Liver (tissue), 3 donors: Measurements from ENCODE around the gene PIGM.

Experiments used
- EGR1 ChIP-seq, 2 donors: IDR thresholded peaks; 2 replicates each; pipeline ENCODE4 v1.6.1; 2016 to 2018; ENCODE audit warnings: antibody characterized with exemption in 2 of 2, low read depth in 2 of 2
- FOXA1 ChIP-seq: IDR thresholded peaks from 2 replicates; pipeline ENCODE4 v1.6.1; 2016; ENCODE audit warnings: antibody characterized with exemption
- GABPA ChIP-seq, 2 donors: IDR thresholded peaks in 1 of 2; conservative IDR thresholded peaks in 1 of 2; 2 replicates each; pipeline ENCODE4 v1.6.1; 2016; ENCODE audit warnings: antibody characterized with exemption in 2 of 2, mild to moderate bottlenecking in 1 of 2, moderate library complexity in 1 of 2
- JUND ChIP-seq, 2 donors: IDR thresholded peaks; 2 replicates each; pipeline ENCODE4 v1.6.1; 2016; ENCODE audit warnings: antibody characterized with exemption in 2 of 2
- MAX ChIP-seq: IDR thresholded peaks from 2 replicates; pipeline ENCODE4 v1.6.1; 2016; ENCODE audit warnings: antibody characterized with exemption
- RXRA ChIP-seq, 2 donors: IDR thresholded peaks; 2 replicates each; pipeline ENCODE4 v1.6.1; 2017 to 2018; ENCODE audit warnings: antibody characterized with exemption in 2 of 2, mild to moderate bottlenecking in 1 of 2
- SP1 ChIP-seq: IDR thresholded peaks from 2 replicates; pipeline ENCODE4 v1.6.1; 2018; ENCODE audit warnings: antibody characterized with exemption, mild to moderate bottlenecking
- TAF1 ChIP-seq: conservative IDR thresholded peaks from 2 replicates; pipeline ENCODE4 v1.6.1; 2016; ENCODE audit warnings: antibody characterized with exemption, mild to moderate bottlenecking
- YY1 ChIP-seq: IDR thresholded peaks from 2 replicates; pipeline ENCODE4 v1.6.1; 2016; ENCODE audit warnings: antibody characterized with exemption, mild to moderate bottlenecking
- TF ChIP-seq, protein P1 (sequence below): fragments of 150-350 bp; IDR thresholded peaks from 2 replicates; pipeline ENCODE4 v1.5.1; 2017; ENCODE audit warnings: improper control_type of control experiment, low read depth, low read length; ENCODE audit not compliant: missing input control
- TF ChIP-seq, protein P2 (sequence below): IDR thresholded peaks from 2 replicates; pipeline ENCODE4 v1.6.1; 2016; ENCODE audit warnings: antibody characterized with exemption, mild to moderate bottlenecking
- donor health status: healthy.
- donor health status: healthy.

- TF ChIP-seq TAF1 (no peak), YY1 (no peak), SP1 (no peak), MAX (no peak), EGR1 (IDR thresholded peaks at IDR 0.05; ENCODE audit: low read depth in 2 of 2) (no peak), JUND (IDR thresholded peaks at IDR 0.05) (no peak), FOXA1 (no peak), RXRA (IDR thresholded peaks at IDR 0.05) (no peak), GABPA (IDR thresholded peaks at IDR 0.05 in 1 of 2, conservative IDR thresholded peaks at IDR 0.05 in 1 of 2) (no peak)
- TF ChIP-seq, protein P1, sequence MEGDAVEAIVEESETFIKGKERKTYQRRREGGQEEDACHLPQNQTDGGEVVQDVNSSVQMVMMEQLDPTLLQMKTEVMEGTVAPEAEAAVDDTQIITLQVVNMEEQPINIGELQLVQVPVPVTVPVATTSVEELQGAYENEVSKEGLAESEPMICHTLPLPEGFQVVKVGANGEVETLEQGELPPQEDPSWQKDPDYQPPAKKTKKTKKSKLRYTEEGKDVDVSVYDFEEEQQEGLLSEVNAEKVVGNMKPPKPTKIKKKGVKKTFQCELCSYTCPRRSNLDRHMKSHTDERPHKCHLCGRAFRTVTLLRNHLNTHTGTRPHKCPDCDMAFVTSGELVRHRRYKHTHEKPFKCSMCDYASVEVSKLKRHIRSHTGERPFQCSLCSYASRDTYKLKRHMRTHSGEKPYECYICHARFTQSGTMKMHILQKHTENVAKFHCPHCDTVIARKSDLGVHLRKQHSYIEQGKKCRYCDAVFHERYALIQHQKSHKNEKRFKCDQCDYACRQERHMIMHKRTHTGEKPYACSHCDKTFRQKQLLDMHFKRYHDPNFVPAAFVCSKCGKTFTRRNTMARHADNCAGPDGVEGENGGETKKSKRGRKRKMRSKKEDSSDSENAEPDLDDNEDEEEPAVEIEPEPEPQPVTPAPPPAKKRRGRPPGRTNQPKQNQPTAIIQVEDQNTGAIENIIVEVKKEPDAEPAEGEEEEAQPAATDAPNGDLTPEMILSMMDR, result no peak
- TF ChIP-seq, protein P2, sequence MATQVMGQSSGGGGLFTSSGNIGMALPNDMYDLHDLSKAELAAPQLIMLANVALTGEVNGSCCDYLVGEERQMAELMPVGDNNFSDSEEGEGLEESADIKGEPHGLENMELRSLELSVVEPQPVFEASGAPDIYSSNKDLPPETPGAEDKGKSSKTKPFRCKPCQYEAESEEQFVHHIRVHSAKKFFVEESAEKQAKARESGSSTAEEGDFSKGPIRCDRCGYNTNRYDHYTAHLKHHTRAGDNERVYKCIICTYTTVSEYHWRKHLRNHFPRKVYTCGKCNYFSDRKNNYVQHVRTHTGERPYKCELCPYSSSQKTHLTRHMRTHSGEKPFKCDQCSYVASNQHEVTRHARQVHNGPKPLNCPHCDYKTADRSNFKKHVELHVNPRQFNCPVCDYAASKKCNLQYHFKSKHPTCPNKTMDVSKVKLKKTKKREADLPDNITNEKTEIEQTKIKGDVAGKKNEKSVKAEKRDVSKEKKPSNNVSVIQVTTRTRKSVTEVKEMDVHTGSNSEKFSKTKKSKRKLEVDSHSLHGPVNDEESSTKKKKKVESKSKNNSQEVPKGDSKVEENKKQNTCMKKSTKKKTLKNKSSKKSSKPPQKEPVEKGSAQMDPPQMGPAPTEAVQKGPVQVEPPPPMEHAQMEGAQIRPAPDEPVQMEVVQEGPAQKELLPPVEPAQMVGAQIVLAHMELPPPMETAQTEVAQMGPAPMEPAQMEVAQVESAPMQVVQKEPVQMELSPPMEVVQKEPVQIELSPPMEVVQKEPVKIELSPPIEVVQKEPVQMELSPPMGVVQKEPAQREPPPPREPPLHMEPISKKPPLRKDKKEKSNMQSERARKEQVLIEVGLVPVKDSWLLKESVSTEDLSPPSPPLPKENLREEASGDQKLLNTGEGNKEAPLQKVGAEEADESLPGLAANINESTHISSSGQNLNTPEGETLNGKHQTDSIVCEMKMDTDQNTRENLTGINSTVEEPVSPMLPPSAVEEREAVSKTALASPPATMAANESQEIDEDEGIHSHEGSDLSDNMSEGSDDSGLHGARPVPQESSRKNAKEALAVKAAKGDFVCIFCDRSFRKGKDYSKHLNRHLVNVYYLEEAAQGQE, result no peak
Observed at GRCh38 chr1:159980786-159981185, 51.0 kb downstream of the PIGM start.
